ENCODE data around the gene NUP160.

DNA sequence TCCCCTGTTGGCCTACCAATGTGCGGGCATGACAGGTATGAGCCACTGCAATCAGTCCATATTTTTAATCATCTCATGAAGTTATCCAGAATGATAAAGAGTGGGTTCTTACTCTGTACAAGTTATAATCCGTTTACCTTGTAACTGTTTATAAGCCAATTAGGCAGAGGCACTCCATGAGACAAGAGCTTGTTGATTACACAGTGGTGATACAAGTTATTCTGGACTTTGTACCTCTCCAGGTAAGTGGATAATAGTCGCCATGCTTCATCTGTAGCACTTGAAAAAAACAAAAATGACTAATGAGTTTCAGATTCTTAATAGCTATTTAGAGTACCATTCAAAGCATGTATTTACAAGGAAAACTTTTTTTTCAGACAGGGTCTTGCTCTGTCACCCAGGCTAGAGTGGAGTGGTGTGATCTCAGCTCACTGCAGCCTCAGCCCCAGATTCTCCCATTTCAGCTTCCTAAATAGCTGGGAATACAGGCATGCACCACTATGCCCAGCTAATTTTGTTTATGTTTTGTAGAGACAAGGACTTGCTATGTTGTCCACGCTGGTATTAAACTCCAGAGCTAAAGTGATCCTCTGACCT lies 63.3 kb downstream of the NUP160 start:
- TF ChIP-seq, protein P1, sequence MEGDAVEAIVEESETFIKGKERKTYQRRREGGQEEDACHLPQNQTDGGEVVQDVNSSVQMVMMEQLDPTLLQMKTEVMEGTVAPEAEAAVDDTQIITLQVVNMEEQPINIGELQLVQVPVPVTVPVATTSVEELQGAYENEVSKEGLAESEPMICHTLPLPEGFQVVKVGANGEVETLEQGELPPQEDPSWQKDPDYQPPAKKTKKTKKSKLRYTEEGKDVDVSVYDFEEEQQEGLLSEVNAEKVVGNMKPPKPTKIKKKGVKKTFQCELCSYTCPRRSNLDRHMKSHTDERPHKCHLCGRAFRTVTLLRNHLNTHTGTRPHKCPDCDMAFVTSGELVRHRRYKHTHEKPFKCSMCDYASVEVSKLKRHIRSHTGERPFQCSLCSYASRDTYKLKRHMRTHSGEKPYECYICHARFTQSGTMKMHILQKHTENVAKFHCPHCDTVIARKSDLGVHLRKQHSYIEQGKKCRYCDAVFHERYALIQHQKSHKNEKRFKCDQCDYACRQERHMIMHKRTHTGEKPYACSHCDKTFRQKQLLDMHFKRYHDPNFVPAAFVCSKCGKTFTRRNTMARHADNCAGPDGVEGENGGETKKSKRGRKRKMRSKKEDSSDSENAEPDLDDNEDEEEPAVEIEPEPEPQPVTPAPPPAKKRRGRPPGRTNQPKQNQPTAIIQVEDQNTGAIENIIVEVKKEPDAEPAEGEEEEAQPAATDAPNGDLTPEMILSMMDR (IDR thresholded peaks at IDR 0.05), result no peak
- TF ChIP-seq POLR2A (IDR thresholded peaks at IDR 0.05), result no peak

All from thyroid gland (tissue), 4 donors.